OCI-LY3 (cell line): ENCODE measurements around the gene MIA2.

ENCODE experiments used
- H2AFZ ChIP-seq: fragments of 200-600, 300-600 bp; shearing (Covaris generic); 2 replicates; pipeline ENCODE4 v1.6.0; 2014; ENCODE audit warnings: antibody characterized with exemption, low read depth, low read length
- H3K27ac ChIP-seq: fragments of 200-600, 300-600 bp; sonication (generic); 2 replicates; pipeline ENCODE4 v1.5.1; 2014; ENCODE audit warnings: mild to moderate bottlenecking, low read length, moderate library complexity, mixed read lengths
- H3K27me3 ChIP-seq: fragments of 200-600, 300-600 bp; sonication (generic); 2 replicates; pipeline ENCODE4 v1.6.1; 2014; ENCODE audit warnings: low read depth, low read length, mixed read lengths
- H3K36me3 ChIP-seq: fragments of 200-600, 300-600 bp; sonication (generic); replicated peaks from 2 replicates; pipeline ENCODE3; 2014; ENCODE audit warnings: low read depth, low read length, mixed read lengths
- H3K4me1 ChIP-seq: fragments of 300-600, 200-600 bp; sonication (generic); 2 replicates; pipeline ENCODE4 v1.6.1; 2014; ENCODE audit warnings: low read length, mixed read lengths
- H3K4me2 ChIP-seq: fragments of 200-600, 300-600 bp; sonication (generic); 2 replicates; pipeline ENCODE4 v1.6.1; 2014; ENCODE audit warnings: low read length, mixed read lengths
- H3K4me3 ChIP-seq: fragments of 300-600, 200-600 bp; sonication (generic); 2 replicates; pipeline ENCODE4 v1.5.1; 2014; ENCODE audit warnings: antibody characterized with exemption, mild to moderate bottlenecking, low read length, moderate library complexity
- H3K79me2 ChIP-seq: fragments of 300-600, 200-600 bp; shearing (Covaris generic); 2 replicates; pipeline ENCODE4 v1.6.1; 2014; ENCODE audit warnings: mild to moderate bottlenecking, low read length, mixed read lengths
- H3K9ac ChIP-seq: fragments of 300-600, 200-600 bp; shearing (Covaris generic); 2 replicates; pipeline ENCODE4 v1.6.0; 2014; ENCODE audit warnings: mild to moderate bottlenecking, low read length, moderate library complexity
- H3K9me3 ChIP-seq: fragments of 200-600, 300-600 bp; shearing (Covaris generic); 2 replicates; pipeline ENCODE4 v1.6.1; 2014; ENCODE audit warnings: low read length, mixed read lengths; ENCODE audit not compliant: insufficient read depth
- H4K20me1 ChIP-seq: fragments of 200-600, 300-600 bp; sonication (generic); 2 replicates; pipeline ENCODE4 v1.6.1; 2016; ENCODE audit warnings: low read length, mixed read lengths; ENCODE audit not compliant: insufficient read depth
- CTCF ChIP-seq: fragments of 200-600, 300-600 bp; sonication (generic); IDR thresholded peaks from 2 replicates; pipeline ENCODE4 v1.5.1; 2014; ENCODE audit warnings: antibody characterized with exemption, low read length, low read depth
- EZH2phosphoT487 ChIP-seq: fragments of 200-600 bp; shearing (Covaris generic); IDR thresholded peaks from 2 replicates; pipeline ENCODE4 v1.6.1; 2018; ENCODE audit warnings: antibody characterized with exemption, mixed run types, low read depth

Gene MIA2

GRCh38 chr14:39416072-39416471 is 182.4 kb downstream of the MIA2 start:
- H3K79me2 ChIP-seq: no peaks in the 10 kb centered on the region

GRCh38 chr14:39417014-39417413 is 183.3 kb downstream of the MIA2 start:
- no peaks in the 10 kb centered on the region for H4K20me1 ChIP-seq
- no peaks in the 10 kb centered on the region for H3K79me2 ChIP-seq
- H3K9me3 ChIP-seq: peaks cover 15% of the 10 kb centered on the region
- peaks cover 15% of the 10 kb centered on the region for H3K36me3 ChIP-seq
- no peaks in the 10 kb centered on the region for H3K4me1 ChIP-seq
- TF ChIP-seq CTCF (no peak), EZH2phosphoT487 (no peak)
- H3K27ac ChIP-seq: no peak overlapping the region
- H3K4me2 ChIP-seq: no peak overlapping the region
- no peak overlapping the region for H2AFZ ChIP-seq
- no peak overlapping the region for H3K9ac ChIP-seq
- H3K4me3 ChIP-seq: no peak overlapping the region
- no peaks in the 10 kb centered on the region for H3K27me3 ChIP-seq

More at GRCh38 chr14:39416072-39416471, 182.4 kb downstream of the MIA2 start:
- H3K4me1 ChIP-seq: no peaks in the 10 kb centered on the region
- H3K4me2 ChIP-seq: no peak overlapping the region
- H4K20me1 ChIP-seq: no peaks in the 10 kb centered on the region
- H3K27ac ChIP-seq: no peak overlapping the region
- TF ChIP-seq CTCF: no peak
- TF ChIP-seq EZH2phosphoT487: no peak
- H3K27me3 ChIP-seq: no peaks in the 10 kb centered on the region
- H3K9me3 ChIP-seq: peaks cover 15% of the 10 kb centered on the region
- peaks cover 15% of the 10 kb centered on the region for H3K36me3 ChIP-seq
- no peak overlapping the region for H3K4me3 ChIP-seq
- no peak overlapping the region for H2AFZ ChIP-seq
- no peak overlapping the region for H3K9ac ChIP-seq

- Histone ChIP-seq H3K9ac (no peak overlapping the region), H3K27ac (no peak overlapping the region), H3K36me3 (peaks cover 15% of the 10 kb centered on the region), H3K79me2 (0 out of 2 replicates have a peak, but pooled peaks cover 3% of the 10 kb centered on the region), H3K4me2 (no peak overlapping the region), H3K4me1 (no peaks in the 10 kb centered on the region), H3K9me3 (peaks cover 15% of the 10 kb centered on the region), H4K20me1 (no peaks in the 10 kb centered on the region), H3K27me3 (no peaks in the 10 kb centered on the region), H2AFZ (no peak overlapping the region), H3K4me3 (no peak overlapping the region)
- TF ChIP-seq CTCF (no peak), EZH2phosphoT487 (no peak)
Observed at GRCh38 chr14:39419272-39419671, 185.6 kb downstream of the MIA2 start.

GRCh38 chr14:39422243-39422642 is 188.5 kb downstream of the MIA2 start:
- Histone ChIP-seq H3K27me3 (no peaks in the 10 kb centered on the region), H3K4me2 (no peak overlapping the region), H2AFZ (no peak overlapping the region), H4K20me1 (no peaks in the 10 kb centered on the region), H3K9me3 (no peaks in the 10 kb centered on the region), H3K9ac (no peak overlapping the region), H3K36me3 (peaks cover under 1% of the 10 kb centered on the region), H3K27ac (no peak overlapping the region), H3K4me1 (peaks cover 6% of the 10 kb centered on the region; the same call in 1 of the 2 replicates), H3K79me2 (0 out of 2 replicates have a peak, but pooled peaks cover 3% of the 10 kb centered on the region), H3K4me3 (no peak overlapping the region)
- no peak for TF ChIP-seq CTCF
